CD14-positive monocyte (primary cell): ENCODE results near the gene RNF31. TPM values are rescaled to one million over a fixed set of nuclear protein-coding genes. Genes with fewer than 3 reads are reported as not detected.

Source experiments
- DNase-seq, 3 donors: peaks; one replicate each; pipeline ENCODE4 v3.0.0-alpha.2; 2011 to 2022
- H2AFZ ChIP-seq: 2 replicates; pipeline ENCODE4 v1.6.0; 2012; ENCODE audit warnings: mild to moderate bottlenecking, low read depth, low read length, inconsistent platforms; ENCODE audit not compliant: insufficient read depth, poor library complexity, severe bottlenecking
- H3K27ac ChIP-seq, 2 donors: 1 replicate in 1 of 2; 2 replicates in 1 of 2; pipeline ENCODE4 v1.5.1; 2012 to 2013; ENCODE audit warnings: low read length in 2 of 2, control low read depth in 1 of 2, inconsistent platforms in 1 of 2, low read depth in 1 of 2, mild to moderate bottlenecking in 1 of 2
- H3K27me3 ChIP-seq, 2 donors: one replicate each; pipeline versions ENCODE4 v1.6.0 to v1.6.1; 2011 to 2013; ENCODE audit warnings: low read length in 2 of 2; ENCODE audit not compliant: control insufficient read depth in 2 of 2, insufficient read depth in 2 of 2
- H3K36me3 ChIP-seq, 2 donors: replicated peaks in 1 of 2; 1 replicate in 1 of 2; 2 replicates in 1 of 2; pipeline versions ENCODE4 v1.5.1 to v1.6.1; 2012 to 2013; ENCODE audit warnings: low read length in 2 of 2, control low read depth in 1 of 2, inconsistent platforms in 1 of 2, mild to moderate bottlenecking in 1 of 2; ENCODE audit not compliant: insufficient read depth in 2 of 2, control insufficient read depth in 1 of 2
- H3K4me1 ChIP-seq, 2 donors: 1 replicate in 1 of 2; 2 replicates in 1 of 2; pipeline versions ENCODE4 v1.5.1 to v1.6.1; 2012 to 2013; ENCODE audit warnings: low read length in 2 of 2, control low read depth in 1 of 2, inconsistent platforms in 1 of 2, mild to moderate bottlenecking in 1 of 2, moderate library complexity in 1 of 2; ENCODE audit not compliant: insufficient read depth in 2 of 2, control insufficient read depth in 1 of 2
- H3K4me2 ChIP-seq: replicated peaks from 2 replicates; pipeline ENCODE3; 2012; ENCODE audit warnings: low read length, moderate library complexity, mild to moderate bottlenecking; ENCODE audit not compliant: poor library complexity, severe bottlenecking; ENCODE audit errors: extremely low read depth
- H3K4me3 ChIP-seq, 3 experiments: fragments of 200-600 bp in 1 of 3; sonication (generic) in 1 of 3; replicated peaks in 1 of 3; 1 replicate in 2 of 3; 2 replicates in 1 of 3; pipeline ENCODE4 v1.5.1; 2011 to 2013; ENCODE audit warnings: low read length in 3 of 3, mild to moderate bottlenecking in 3 of 3, control low read depth in 2 of 3, low read depth in 2 of 3, inconsistent platforms in 1 of 3, moderate library complexity in 1 of 3
- H3K79me2 ChIP-seq: 2 replicates; pipeline ENCODE4 v1.6.0; 2012; ENCODE audit warnings: mild to moderate bottlenecking, control low read depth, inconsistent platforms, low read length, moderate library complexity; ENCODE audit not compliant: insufficient read depth
- H3K9ac ChIP-seq: 2 replicates; pipeline ENCODE4 v1.6.0; 2017; ENCODE audit warnings: low read length, mild to moderate bottlenecking; ENCODE audit not compliant: insufficient read depth, poor library complexity, severe bottlenecking
- H3K9me3 ChIP-seq, 2 donors: replicated peaks in 1 of 2; 1 replicate in 1 of 2; 2 replicates in 1 of 2; pipeline versions ENCODE4 v1.5.1 to v1.6.1; 2012 to 2013; ENCODE audit warnings: low read length in 2 of 2, control low read depth in 1 of 2; ENCODE audit not compliant: control insufficient read depth in 1 of 2, insufficient read depth in 1 of 2
- H4K20me1 ChIP-seq: 2 replicates; pipeline ENCODE4 v1.6.0; 2012; ENCODE audit warnings: mild to moderate bottlenecking, low read length, control low read depth, moderate library complexity; ENCODE audit not compliant: insufficient read depth
- H3K27ac Mint-ChIP-seq, 7 donors: one replicate each; pipeline ENCODE4 v1.8.0; 2020; ENCODE audit warnings: mild to moderate bottlenecking in 7 of 7, mixed read lengths in 7 of 7, moderate library complexity in 6 of 7, inconsistent platforms in 2 of 7
- H3K27me3 Mint-ChIP-seq, 3 donors: one replicate each; pipeline ENCODE4 v1.8.0; 2021 to 2022; ENCODE audit warnings: low read depth in 3 of 3, mild to moderate bottlenecking in 3 of 3, mixed read lengths in 3 of 3, moderate library complexity in 3 of 3, inconsistent platforms in 1 of 3
- H3K36me3 Mint-ChIP-seq, 2 donors: one replicate each; pipeline ENCODE4 v1.8.0; 2020; ENCODE audit warnings: mixed read lengths in 2 of 2, inconsistent platforms in 1 of 2, mild to moderate bottlenecking in 1 of 2
- H3K4me1 Mint-ChIP-seq: one replicate; pipeline ENCODE4 v1.8.0; 2020; ENCODE audit warnings: mild to moderate bottlenecking, mixed read lengths
- H3K4me3 Mint-ChIP-seq, 2 donors: one replicate each; pipeline ENCODE4 v1.8.0; 2020; ENCODE audit warnings: mild to moderate bottlenecking in 2 of 2, mixed read lengths in 2 of 2, moderate library complexity in 1 of 2
- H3K9me3 Mint-ChIP-seq, 7 donors: one replicate each; pipeline ENCODE4 v1.8.0; 2020 to 2022; ENCODE audit warnings: mixed read lengths in 7 of 7, mild to moderate bottlenecking in 6 of 7, moderate library complexity in 6 of 7, inconsistent platforms in 2 of 7
- CTCF ChIP-seq: fragments of 200-600 bp; IDR thresholded peaks from one replicate; pipeline ENCODE4 v1.8.0; 2022; ENCODE audit warnings: antibody characterized with exemption, mild to moderate bottlenecking
- WGBS: methylation state at CpG from one replicate; pipeline ENCODE4 v1.1.5; 2013; ENCODE audit warnings: missing lambda C conversion rate; ENCODE audit not compliant: insufficient coverage; 5-methylcytosine and 5-hydroxymethylcytosine counted together
- intact Hi-C, 2 donors: fragments of 100-400 bp; cut with micrococcal nuclease; formaldehyde crosslinking; loops; one replicate each; pipeline versions ENCODE4 v1.15.0 to v1.15.1; 2023
- polyA plus RNA-seq, 3 donors: library from polyadenylated mRNA; depleted of rRNA in 1 of 3; unstranded in 2 of 3; stranded (reverse) in 1 of 3; fragments of 300-500 nt in 2 of 3; fragments of >200 nt in 1 of 3; fragmentation: Illumina TruSeq in 2 of 3; gene quantifications; 1 replicate in 2 of 3; 2 replicates in 1 of 3; pipeline ENCODE4 v1.2.3, GENCODE V29; 2012 to 2021

The RNF31 gene
- polyA plus RNA-seq, 3 donors, result 30.7 to 63.2 (median 36.8) TPM

GRCh38 chr14:24194186-24194872 is 47.0 kb downstream of the RNF31 start:
- H3K36me3 Mint-ChIP-seq, result peaks cover 37 to 46% of the 10 kb centered on the region in 2 donors
- H3K4me1 Mint-ChIP-seq, result peaks cover 44% of the 10 kb centered on the region
- DNase-seq, result no peak
- Histone ChIP-seq H3K4me3 (peak overlapping the region; percentile 79 to 87 (median 86)), H4K20me1 (no peaks in the 10 kb centered on the region), H3K27me3 (no peaks in the 10 kb centered on the region), H3K4me2 (peak overlapping the region; percentile 74), H3K79me2 (peaks cover 63% of the 10 kb centered on the region), H2AFZ (peak overlapping the region; percentile 92), H3K27ac (peak overlapping the region in 1 of 2 donors; percentile 94), H3K9ac (peak overlapping the region; percentile 97), H3K36me3 (peaks cover 21 to 32% of the 10 kb centered on the region in 2 donors), H3K9me3 (no peaks in the 10 kb centered on the region), H3K4me1 (peaks cover 24 to 35% of the 10 kb centered on the region in 2 donors)
- H3K4me3 Mint-ChIP-seq, result peak overlapping the region; percentile 95 to 97
- H3K27ac Mint-ChIP-seq, result peak overlapping the region; percentile 89 to 97 (median 94)
- intact Hi-C loops, result no loop called here
- H3K27me3 Mint-ChIP-seq, result no peaks in the 10 kb centered on the region
- no peak for TF ChIP-seq CTCF
- H3K9me3 Mint-ChIP-seq, result peaks cover 0 to 3% (median 1%) of the 10 kb centered on the region in 7 donors
- 96% methylated on average over 5 of the region's 7 CpGs for WGBS

- Mint-ChIP-seq H3K27ac (peak overlapping the region; percentile 89 to 97 (median 94)), H3K4me3 (peak overlapping the region; percentile 95 to 97), H3K27me3 (no peaks in the 10 kb centered on the region), H3K9me3 (peaks cover 0 to 6% (median 4%) of the 10 kb centered on the region in 7 donors), H3K36me3 (peaks cover 39 to 51% of the 10 kb centered on the region in 2 donors), H3K4me1 (peaks cover 42% of the 10 kb centered on the region)
- Histone ChIP-seq H3K4me3 (peak overlapping the region; percentile 79 to 87 (median 86)), H3K27me3 (no peaks in the 10 kb centered on the region), H3K4me1 (peaks cover 23 to 31% of the 10 kb centered on the region in 2 donors), H2AFZ (peak overlapping the region; percentile 92), H3K9me3 (no peaks in the 10 kb centered on the region), H3K9ac (peak overlapping the region; percentile 97), H3K79me2 (peaks cover 63% of the 10 kb centered on the region), H3K4me2 (peak overlapping the region; percentile 74), H3K27ac (peak overlapping the region; percentile 77 to 94), H4K20me1 (no peaks in the 10 kb centered on the region), H3K36me3 (peaks cover 21 to 31% of the 10 kb centered on the region in 2 donors)
- no peak for DNase-seq
- intact Hi-C loops, result loop anchor here (5.0 kb wide), 1 partner anchor 37 kb away; the partner anchor contains the start of genes GMPR2 (in 2 of the 2) and NEDD8 (in 2 of the 2)
- WGBS, result 61% methylated on average over 7 of the region's 8 CpGs
- TF ChIP-seq CTCF, result no peak
These were observed 47.5 kb downstream of the RNF31 start for GRCh38 chr14:24194873-24195185.
